HG03139 (cell line): ENCODE data around the gene AMDHD2.

ENCODE experiments used
- ATAC-seq: cut with Tn5 transposase; IDR thresholded peaks from one replicate; pipeline ENCODE4 v1.9.1; 2021; ENCODE audit not compliant: unreplicated experiment

Gene AMDHD2

GRCh38 chr16:2515180-2515851, 4.9 kb upstream of the AMDHD2 start:
- ATAC-seq = no peak

- no peak for ATAC-seq
Observed at GRCh38 chr16:2516391-2517240, 3.6 kb upstream of the AMDHD2 start.

GRCh38 chr16:2517954-2518605, 2.1 kb upstream of the AMDHD2 start:
- ATAC-seq = no peak

GRCh38 chr16:2518823-2519710, 1.1 kb upstream of the AMDHD2 start:
- ATAC-seq = no peak

GRCh38 chr16:2519711-2520080, 475 bp upstream of the AMDHD2 start:
- ATAC-seq = no peak

- no peak for ATAC-seq
Observed at GRCh38 chr16:2520784-2521531, 787 bp downstream of the AMDHD2 start.

GRCh38 chr16:2523801-2524231, 3.6 kb downstream of the AMDHD2 start:
- no peak for ATAC-seq

GRCh38 chr16:2524339-2524938, 4.3 kb downstream of the AMDHD2 start:
- no peak for ATAC-seq

- no peak for ATAC-seq
Observed at GRCh38 chr16:2526135-2526534, 6.0 kb downstream of the AMDHD2 start.

- no peak for ATAC-seq
Observed at GRCh38 chr16:2527071-2527783, 7.1 kb downstream of the AMDHD2 start.

GRCh38 chr16:2527784-2528100, 7.6 kb downstream of the AMDHD2 start:
- ATAC-seq = no peak

- ATAC-seq = no peak
Observed at GRCh38 chr16:2528161-2529060, 8.2 kb downstream of the AMDHD2 start.

GRCh38 chr16:2529061-2529931, 9.1 kb downstream of the AMDHD2 start:
- no peak for ATAC-seq

- no peak for ATAC-seq
Observed at GRCh38 chr16:2529961-2530628, 9.9 kb downstream of the AMDHD2 start.

GRCh38 chr16:2530629-2531318, 10.6 kb downstream of the AMDHD2 start:
- no peak for ATAC-seq

GRCh38 chr16:2531371-2531695, 11.2 kb downstream of the AMDHD2 start, which contains the start of gene CEMP1:
CEMP1 (minus strand) TSS chr16:2531408; CDS start chr16:2531073, 335 bp downstream.
- ATAC-seq = no peak
